Hindlimb muscle (tissue), 1 donor: ENCODE measurements around the gene ODC1. TPM values are rescaled to one million over a fixed set of nuclear protein-coding genes. Genes with fewer than 3 reads are reported as not detected.

ENCODE experiments used
- DNase-seq: peaks from one replicate; pipeline ENCODE4 v3.0.0-alpha.2; 2013
- polyA plus RNA-seq: library from polyadenylated mRNA; unstranded; fragments of 120-200 nt; gene quantifications from one replicate; pipeline ENCODE4 v1.2.1, GENCODE V29; 2013; ENCODE audit not compliant: insufficient read length

Gene ODC1
- polyA plus RNA-seq, 1 donor: 103 TPM

DNA sequence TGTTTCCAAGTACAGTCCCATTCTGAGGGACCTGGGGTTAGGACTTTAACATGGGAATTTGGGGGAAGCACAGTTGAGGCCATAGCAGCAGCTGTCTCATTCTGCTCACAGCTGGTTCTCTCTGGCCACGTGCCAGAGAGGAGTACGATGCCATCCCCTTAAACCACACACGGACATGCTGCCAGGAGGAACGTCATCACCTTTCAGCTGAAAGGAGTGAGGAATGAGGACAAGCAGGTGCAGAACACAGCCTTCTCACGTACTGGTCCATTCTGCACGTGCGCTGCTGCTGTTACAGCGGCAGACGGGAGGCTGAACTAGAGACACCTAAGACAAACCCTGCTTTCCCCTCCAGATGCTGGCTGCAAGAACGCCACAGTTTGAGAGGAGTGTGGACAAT, 33.5 kb downstream of the ODC1 start:
- peak; percentile 53 for DNase-seq

DNA sequence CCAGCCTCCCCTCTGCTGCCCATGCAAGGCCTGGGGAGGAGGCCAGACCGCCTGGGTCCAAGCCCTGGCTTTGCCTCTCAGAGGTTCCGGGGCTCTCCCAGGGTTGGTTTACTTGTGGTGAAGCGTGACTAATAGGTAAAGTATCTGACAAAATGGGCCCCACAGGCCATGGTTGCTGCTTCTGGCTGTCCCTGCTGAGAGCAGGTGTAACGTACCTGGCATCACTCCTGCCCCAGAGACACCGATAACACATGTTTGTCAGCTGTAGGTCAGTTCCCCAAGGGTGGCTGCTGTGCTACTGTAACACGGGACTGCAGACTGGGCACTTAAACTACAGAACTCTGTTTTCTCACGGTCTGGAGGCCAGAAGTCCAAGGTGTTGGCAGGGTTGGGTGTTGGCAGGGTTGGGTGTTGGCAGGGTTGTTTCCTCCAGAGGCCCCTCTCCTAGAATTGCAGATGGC, 34.1 kb downstream of the ODC1 start:
- DNase-seq: no peak

DNA sequence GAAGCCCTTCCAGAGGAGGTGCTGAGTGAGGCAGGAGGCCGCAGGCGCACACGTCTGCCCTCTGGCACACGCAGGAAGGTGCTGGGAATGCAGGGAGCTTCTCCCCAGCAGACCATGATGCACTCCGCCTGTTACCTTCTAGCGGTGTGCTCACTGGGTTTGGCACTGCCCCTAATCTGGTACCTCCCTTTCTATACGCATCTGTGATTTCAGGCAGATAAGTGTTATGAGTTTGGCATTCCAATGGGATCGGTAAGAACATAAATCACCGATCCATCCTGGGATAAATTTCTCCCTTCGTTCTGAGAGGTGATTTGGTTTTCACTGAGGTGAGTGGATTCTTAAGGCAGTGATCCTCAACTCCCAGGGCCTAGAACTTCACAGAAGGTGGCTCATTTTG, 34.6 kb downstream of the ODC1 start:
- DNase-seq: no peak

DNA sequence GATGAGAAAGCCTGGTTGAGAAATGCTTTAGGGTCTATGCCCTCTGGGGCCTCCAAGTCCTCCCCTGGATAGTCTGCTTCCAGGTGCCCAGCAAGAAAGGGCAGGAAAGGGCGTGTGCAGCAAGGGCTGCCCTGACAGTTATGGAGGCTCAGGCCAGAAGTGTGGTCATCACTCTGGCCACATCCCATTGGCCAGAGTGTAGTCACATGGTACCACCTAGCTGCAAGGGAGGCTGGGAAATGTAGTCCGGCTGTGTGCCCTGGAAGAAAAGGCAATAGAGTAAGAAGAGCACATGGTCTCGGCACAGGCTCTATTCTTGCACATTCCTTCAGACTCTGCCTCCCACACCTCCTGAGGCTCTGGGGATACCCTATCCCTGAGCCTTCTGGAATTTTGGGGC, 35.7 kb downstream of the ODC1 start:
- DNase-seq: no peak

DNA sequence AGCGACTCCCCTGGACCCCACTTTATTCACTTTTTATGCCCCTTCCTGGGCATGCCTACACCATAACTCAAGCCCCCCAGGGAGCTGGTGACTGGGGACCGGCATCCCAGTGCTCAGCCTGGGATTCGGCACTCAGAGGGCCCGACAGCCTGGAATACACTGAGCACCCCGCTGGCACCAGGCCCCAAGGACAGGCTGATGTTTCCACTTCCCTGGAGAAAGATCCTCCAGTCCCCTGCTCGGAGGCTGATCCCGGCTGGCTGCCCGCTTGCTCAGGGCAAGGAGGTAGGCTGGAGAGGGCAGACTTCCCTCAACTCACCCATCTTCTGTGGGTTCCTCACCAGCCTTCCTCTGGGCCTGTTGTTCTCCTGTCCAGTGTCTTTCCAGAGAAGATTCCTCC, 36.6 kb downstream of the ODC1 start:
- no peak for DNase-seq

DNA sequence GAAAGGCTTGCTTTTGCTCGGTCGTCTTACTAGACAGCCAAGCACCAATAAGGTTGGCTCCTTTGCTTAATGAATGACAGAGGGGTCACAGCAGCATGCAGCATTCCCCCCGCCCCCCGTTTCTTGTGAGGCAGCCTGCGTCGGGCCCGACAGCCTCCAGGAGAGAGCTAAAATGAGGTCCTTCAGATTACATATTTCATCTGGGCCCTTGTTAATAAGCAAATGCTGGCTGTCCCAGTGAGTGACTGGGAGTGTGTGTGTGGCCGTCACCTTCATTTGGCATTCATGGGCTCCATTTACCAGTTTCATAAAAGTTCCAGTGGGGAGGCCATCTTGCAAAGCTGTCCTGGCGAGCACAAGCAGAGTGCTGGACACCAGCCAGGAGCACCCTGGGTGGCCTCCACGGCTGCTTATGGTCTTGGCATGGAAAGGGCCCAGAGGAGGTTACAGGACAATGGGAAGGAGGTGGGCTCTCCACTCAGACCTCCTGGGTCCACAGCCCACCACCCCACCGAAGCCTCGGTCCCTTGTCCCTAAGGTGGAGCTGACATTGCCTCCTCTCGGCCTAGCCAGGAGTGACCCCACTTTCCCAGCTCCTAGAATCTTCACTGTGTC, 37.2 kb downstream of the ODC1 start:
- no peak for DNase-seq

DNA sequence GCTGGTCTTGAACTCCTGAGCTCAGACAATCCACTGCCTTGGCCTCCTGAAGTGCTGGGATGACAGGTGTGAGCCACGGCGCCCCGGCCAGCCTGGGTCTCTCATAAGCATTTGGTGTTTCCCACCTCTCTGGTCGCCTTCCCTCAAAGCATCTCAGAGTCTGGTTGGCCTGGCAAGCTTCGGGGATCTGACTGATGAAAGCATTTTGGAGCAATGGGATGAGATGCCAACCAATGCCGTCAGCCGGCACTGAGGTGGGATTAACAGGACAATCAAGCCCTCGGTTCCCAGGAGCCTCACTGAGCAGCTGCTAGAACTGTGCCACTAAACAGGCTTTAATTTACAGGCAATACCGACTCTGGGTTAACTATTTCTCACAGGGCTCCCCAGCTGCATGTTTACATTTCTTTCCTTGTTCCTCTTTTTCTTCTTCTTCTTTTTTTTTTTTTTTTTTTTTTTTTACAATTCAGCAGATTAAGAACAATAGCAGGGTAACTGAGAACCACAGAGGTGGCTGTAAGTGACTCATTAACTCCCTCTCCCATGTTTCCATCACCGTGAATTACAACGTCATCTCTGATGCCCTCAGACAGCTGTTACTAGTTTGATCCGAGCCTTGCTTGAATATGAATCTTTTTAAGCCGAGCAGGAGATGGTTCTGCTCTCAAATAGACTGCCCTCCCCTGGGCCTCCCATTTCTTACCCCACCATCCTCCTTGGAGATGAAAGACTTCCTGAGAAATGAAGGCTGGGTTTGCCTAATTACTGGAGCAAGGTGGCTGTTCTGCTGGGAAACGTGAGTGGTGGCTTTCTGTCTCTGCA, 37.9 kb downstream of the ODC1 start:
- DNase-seq: peak; percentile 49

DNA sequence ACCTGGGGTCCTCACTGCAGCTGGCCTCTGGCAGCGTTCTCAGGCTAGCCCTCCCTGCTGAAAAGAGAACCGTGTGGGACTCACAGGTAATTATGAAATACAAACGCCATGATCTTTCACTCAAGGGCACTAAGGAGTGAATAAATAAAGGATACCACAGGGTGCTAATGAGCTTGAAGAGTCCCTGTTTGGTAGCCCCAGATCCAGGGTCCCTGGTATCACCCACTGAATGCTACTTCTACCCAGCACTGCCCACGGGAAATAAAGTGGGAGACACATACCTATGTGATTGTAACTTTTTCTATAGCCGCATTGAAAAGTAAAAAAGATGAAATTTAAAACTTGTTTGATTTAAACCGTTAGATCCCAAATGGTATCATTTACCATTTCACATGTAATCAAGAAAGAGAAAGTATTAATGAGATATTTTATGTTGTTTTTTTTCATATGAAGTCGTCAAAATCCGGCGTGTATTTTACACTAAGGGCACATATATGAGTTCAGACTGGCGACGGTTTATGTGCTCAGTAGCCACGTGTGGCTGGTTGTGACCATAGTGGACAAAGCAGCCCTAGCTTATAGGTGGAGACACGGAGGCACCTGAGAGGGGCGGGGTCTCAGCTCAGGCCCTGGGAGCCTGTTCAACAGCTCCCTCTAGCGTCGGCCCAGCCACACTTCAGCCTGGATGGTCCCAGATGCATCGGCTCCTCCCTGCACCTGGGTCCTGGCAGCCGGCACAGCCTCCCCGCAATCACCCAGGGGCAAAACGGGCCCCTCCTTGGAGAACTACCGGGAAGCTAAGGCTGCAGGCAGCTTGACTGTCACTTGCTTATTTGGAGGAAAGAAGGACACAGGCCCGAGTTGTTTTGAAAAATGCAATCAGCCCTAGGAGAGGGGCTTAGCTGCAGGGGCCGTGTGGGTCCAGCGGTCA, 39.2 kb downstream of the ODC1 start:
- DNase-seq: peak; percentile 73

DNA sequence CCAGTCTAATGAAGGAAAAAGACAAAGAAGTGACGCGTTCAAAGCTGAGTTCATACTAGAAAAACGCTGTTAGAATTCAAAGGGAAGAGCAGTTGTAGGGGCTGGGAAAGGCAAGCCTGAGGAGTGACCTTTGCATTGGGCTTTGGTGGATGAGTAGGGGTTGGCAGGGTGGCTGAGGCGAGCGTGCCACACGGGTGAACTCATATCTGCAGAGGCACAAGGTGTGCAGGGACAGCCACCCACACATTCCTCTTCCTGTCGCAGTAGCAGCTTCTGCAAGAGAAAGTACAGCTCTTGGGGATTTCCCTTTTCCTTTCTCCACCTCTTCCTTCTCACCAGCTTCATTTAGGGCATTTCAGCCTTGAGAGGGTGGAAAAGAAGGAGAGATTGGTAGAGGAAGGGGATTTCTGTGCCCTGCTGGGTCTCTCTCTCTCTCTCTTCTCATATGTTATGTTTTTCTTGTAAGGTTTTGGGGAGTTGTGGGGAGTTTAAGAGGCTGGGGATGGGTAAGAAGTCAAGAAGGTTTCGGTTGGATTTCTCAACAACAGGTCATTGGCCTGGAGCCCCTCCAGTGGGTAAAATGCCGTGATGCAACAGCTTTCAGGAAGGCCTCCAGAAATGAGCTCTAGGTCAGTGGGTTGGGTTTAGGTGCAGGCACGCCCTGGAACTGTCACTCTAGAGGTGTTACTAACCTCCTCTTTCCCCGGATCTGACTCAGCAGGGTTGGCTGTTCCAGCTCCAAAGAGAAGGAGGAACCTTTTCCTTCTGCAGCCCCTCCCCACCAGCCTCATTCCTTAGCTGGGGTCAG, 40.1 kb downstream of the ODC1 start:
- no peak for DNase-seq

DNA sequence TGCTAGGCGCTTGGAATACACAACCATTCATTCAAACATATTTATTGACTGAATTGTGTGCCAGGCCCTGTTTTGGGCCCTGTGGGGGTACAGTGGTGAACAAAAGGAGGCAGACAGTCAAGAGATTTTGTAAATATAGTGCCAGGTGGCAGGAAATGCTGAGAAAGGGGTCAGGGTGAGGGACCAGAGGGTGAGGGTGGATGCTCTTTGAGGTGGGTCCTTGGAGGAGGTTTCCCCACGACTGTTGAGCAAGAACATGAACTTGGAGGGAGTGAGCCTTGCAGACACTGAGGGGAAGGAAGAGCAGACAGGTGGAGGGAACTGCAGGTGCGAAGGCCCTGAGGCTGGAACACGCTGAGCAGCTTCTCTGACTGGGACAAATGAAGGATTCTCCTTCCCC, 40.7 kb downstream of the ODC1 start:
- no peak for DNase-seq

DNA sequence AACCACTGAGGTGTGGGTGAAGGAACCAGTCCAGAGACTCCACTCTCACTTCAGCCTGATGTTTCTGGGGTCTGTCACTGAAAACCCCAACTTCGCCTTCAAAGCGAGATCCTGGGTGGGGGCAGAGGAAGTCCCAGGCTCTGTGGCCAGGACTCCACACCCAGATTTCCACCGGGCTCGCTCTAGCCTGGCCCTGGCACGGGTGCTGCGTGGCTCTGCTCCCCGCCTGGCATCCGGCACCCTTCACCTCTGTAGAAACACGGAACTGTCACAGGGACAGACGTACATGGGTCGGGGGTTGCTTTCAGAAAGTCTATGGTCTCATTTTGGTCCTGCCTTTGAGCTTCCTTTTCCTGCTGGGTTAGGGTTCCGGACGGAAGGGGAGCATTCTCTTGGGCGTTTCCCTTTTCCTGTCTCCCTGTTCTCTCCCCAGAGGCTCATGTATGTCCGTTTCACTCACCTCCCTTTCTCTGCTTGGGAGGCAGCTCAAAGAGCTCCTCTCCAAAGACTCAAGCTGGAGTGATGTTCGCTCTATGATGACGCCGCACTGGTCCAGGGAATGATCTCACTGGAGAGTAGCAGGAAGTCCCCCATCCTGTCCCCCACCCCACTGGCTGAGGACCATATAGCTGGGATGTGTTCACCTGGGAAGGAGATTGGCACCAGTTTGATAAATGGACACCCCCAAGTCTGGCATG, 41.5 kb downstream of the ODC1 start:
- DNase-seq: no peak

DNA sequence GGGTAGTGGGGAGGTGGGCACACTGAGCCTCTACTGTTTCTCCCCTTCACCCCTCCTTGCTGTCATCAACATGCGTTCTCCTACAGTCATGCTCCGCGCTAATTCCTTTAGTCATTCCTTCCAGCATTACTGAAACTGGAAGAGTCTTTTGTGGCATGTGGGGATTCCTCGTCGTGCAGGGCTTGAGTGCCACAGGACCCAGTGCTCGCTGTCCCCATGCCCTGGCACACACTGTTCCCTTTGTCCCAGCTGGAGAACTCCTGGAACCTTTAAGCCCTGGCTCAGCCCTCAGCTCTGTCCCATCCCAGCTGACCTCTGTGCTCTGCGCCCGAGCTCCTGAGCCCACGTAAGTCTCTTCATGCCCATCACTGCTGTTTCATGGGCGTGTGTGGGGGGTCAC, 42.1 kb downstream of the ODC1 start:
- no peak for DNase-seq

DNA sequence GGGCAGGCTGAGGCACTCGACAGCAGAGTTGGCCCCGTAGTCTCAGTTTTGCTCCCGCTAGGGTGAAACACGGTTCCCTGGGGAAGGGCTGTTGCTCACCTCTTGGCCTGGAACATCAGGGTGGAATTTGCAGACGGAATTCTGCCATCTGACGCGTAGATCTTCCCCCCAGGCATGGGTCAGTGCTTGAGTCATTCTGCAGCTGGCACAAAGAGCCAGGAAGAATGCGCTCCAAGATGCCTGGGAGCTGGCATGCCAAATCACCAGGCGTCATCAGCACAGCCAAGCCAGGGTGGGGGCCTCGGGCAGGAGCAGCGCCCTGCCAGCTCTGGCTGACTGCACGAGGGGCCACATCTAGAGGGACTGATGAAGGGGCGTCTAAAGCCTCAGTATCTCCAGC, 42.7 kb downstream of the ODC1 start:
- peak; percentile 55 for DNase-seq

DNA sequence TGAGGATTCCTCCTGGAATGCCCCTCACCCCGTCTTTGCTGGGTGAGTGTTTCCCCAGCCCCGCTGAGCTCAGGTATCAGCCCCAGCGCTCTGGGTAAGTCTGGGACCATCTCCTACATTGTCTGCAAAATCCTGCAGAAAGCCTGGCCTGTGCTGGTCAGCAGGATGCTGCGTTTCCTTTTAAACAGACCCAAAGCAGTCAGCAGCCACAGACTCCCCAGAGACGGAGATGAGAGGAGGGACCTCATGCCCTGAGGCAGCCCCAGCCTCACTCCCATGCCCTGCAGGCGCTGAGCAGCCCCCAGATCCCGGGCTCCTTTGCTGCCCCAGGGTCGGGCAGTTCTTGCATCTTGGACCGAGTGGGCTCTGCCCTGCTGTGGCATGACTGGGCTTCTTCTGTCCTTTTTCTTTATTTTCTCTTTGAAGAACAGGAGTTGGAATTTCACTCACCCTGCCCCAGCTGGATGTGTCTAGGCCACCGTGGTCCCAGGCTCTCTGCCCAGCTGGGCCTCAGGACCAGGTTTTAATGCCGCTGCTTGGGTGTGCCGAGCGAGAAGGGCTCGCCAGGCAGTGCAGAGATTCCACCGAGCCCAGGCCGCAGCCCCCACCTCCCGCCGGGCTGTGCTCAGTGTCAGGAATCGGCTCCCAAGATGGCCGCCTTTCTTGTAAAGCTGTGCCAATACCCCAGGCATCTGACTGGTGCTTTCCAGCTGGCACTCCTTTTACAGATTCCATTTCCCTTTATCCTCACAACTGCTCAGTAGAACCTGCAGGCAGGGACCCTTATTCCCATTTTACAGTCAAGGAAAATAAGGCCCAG, 43.6 kb downstream of the ODC1 start:
- DNase-seq: no peak

DNA sequence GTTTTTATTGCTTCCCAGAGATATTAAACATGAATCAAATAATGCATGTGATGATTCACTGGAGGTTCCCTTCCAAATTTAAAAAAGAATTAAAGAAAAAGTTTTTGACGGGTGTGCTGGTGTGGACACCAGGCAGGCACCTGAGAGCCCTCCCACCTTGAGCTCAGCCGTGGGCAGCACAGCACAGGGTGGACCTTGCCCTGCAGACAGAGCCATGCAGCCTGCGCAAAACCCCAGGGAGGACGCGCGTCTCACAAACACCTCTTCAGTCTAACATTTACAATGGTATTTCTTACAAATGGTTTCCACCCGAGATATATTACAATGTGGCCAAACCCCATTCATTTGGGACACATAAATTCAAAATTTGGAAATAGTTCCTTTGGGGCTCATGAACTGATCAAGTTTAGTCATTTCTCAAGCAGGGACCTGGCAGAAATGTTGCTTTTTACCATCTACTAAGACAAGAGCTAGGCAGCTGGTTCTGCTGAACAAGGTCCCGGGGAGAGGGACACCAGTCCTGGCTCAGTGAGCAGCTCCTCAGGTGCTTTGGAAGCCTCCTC, 45.4 kb downstream of the ODC1 start:
- DNase-seq: no peak

DNA sequence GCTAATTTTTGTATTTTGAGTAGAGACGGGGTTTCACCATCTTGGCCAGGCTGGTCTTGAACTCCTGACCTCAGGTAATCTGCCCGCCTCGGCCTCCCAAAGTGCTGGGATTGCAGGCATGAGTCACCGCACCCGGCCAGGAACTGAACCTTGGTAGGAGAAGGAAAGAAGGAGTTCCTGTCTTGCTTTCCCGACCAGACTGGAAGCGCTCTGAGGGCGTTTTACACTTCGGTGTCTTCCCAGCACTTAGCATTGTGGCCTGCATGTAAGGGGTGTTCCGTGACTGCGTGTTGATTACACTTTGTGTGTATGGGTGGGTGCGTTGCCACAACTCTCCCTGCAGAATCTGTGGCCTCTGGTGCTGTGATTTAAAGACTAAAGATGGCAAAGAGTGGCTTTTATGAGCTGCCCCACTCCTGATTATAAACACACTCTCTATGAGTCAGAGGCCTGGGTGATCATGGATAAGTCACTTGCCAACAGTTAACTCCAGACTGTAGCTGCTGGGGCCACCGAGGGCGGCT, 46.0 kb downstream of the ODC1 start:
- DNase-seq: no peak

DNA sequence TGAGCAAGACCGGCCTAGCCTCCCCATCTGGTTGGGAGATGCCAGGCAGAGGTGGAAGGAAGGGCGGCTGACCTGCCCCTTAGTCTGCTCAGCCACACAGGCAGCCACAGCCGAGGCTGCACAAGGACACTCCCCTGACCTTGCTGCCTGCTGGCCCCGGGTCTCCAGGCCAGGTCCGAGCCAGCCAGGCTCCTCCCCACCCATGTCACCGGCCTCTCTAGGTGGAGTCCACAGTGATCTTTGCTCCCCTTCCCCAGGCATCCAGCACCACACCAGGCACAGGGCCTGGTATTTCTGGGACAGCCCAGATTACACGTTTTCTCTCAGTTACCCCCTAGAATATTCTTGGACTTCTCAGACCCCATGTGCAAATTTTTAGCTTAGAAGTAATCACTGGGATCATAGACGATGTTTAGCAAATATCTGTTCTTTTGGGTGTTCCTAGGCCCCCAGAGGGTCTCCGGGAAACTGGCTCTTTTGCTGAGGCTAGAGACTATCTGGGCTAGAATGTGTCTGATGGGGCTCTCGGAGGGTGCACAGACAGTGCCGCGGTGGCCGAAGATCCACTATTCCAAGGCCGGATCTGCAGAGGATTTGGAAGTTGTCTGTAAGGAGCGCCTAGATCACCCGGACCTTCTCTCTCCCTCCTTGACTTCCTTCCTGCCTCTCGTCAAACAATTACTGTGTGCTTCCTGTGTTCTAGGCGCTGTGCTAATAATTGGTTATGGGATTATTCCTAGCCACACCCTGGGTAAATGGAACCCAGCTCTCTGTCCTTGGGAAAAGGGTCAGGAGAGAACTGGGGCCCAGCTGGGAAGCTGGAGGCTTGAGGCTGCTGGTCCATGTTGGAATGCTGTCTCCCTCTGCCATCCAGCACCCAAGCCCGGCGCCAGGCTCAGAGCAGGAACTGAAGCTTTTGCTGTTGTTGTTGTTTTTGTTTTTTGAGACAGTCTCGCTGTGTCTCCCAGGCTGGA, 46.9 kb downstream of the ODC1 start:
- no peak for DNase-seq

DNA sequence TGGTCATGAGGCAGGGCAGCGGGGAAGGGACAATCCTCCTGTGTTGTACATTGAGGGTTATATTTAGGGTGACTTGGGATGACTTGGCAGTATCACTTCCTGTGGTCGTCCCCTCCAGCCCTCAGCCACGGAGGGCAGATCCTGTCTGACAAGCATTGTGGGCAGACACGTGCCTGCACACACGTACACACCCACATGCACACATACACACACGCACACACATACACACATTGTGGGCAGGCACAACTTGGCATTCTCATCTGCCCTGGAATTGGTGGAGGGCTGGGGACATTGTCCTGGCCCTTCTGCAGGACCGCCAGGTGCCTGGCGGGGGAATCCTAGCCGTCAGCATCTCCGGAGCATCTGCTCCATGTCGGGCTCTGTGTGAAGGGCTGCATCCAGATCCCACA, 47.6 kb downstream of the ODC1 start:
- no peak for DNase-seq

DNA sequence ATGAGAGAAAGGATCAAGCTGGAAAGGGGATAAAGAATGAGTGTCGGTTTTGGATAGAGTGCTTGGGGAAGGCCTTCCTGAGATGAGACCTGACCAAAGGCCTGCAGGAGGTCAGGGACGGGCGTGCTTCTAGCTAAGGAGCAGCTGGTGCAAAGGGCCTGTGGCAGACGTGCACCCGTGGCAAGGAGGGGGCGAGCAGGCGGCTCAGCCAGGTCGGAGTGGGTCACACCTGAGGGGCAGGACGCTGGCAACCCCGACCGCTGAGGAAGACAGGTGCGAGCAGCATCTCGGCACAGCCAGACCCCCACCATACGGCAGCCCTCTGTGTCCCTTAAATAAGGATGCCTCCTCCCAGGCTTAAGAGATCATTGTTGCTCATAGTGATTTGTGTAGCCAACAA, 48.1 kb downstream of the ODC1 start:
- DNase-seq: no peak
